ENCODE data around the gene APP. TPM values are rescaled to one million over a fixed set of nuclear protein-coding genes. Genes with fewer than 3 reads are reported as not detected.

APP gene
- total RNA-seq, 1 experiment from 2014 or later: 560 TPM

DNA sequence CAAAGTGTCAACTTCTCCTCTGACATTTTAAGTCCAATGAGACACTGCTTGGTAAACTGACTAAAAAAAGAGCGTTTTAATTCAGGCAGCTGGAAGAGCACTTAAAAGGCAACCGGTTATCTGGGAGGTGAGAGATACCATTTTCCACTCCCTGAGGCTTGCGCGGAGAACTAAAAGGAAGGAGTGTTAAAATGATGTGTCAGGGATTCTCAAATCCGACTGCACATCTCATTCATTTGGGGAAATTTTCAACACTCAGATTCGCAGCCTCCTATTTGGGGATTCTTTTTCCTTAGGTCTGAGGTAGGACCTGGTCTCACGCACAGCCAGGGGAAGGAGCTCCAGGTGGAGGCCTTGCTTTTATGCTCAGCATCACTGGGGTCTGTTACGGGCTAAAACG is 281.9 kb downstream of the APP start (continued):
- TF ChIP-seq, protein P1, sequence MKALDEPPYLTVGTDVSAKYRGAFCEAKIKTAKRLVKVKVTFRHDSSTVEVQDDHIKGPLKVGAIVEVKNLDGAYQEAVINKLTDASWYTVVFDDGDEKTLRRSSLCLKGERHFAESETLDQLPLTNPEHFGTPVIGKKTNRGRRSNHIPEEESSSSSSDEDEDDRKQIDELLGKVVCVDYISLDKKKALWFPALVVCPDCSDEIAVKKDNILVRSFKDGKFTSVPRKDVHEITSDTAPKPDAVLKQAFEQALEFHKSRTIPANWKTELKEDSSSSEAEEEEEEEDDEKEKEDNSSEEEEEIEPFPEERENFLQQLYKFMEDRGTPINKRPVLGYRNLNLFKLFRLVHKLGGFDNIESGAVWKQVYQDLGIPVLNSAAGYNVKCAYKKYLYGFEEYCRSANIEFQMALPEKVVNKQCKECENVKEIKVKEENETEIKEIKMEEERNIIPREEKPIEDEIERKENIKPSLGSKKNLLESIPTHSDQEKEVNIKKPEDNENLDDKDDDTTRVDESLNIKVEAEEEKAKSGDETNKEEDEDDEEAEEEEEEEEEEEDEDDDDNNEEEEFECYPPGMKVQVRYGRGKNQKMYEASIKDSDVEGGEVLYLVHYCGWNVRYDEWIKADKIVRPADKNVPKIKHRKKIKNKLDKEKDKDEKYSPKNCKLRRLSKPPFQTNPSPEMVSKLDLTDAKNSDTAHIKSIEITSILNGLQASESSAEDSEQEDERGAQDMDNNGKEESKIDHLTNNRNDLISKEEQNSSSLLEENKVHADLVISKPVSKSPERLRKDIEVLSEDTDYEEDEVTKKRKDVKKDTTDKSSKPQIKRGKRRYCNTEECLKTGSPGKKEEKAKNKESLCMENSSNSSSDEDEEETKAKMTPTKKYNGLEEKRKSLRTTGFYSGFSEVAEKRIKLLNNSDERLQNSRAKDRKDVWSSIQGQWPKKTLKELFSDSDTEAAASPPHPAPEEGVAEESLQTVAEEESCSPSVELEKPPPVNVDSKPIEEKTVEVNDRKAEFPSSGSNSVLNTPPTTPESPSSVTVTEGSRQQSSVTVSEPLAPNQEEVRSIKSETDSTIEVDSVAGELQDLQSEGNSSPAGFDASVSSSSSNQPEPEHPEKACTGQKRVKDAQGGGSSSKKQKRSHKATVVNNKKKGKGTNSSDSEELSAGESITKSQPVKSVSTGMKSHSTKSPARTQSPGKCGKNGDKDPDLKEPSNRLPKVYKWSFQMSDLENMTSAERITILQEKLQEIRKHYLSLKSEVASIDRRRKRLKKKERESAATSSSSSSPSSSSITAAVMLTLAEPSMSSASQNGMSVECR (CRISPR knock-in tag; IDR thresholded peaks at IDR 0.05; ENCODE audit: borderline replicate concordance): no peak
- no peak for TF ChIP-seq ZBTB21 (CRISPR knock-in tag; IDR thresholded peaks at IDR 0.05; ENCODE audit: borderline replicate concordance)
- TF ChIP-seq, protein P2, sequence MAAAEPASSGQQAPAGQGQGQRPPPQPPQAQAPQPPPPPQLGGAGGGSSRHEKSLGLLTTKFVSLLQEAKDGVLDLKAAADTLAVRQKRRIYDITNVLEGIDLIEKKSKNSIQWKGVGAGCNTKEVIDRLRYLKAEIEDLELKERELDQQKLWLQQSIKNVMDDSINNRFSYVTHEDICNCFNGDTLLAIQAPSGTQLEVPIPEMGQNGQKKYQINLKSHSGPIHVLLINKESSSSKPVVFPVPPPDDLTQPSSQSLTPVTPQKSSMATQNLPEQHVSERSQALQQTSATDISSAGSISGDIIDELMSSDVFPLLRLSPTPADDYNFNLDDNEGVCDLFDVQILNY (CRISPR knock-in tag; IDR thresholded peaks at IDR 0.05): no peak
- no peak for TF ChIP-seq NFATC4 (CRISPR knock-in tag; IDR thresholded peaks at IDR 0.05)
- TF ChIP-seq, protein P3, sequence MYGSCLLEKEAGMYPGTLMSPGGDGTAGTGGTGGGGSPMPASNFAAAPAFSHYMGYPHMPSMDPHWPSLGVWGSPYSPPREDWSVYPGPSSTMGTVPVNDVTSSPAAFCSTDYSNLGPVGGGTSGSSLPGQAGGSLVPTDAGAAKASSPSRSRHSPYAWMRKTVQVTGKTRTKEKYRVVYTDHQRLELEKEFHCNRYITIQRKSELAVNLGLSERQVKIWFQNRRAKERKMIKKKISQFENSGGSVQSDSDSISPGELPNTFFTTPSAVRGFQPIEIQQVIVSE (CRISPR knock-in tag; IDR thresholded peaks at IDR 0.05; ENCODE audit: borderline replicate concordance): no peak
- TF ChIP-seq GABPB1 (CRISPR knock-in tag; IDR thresholded peaks at IDR 0.05): no peak

DNA sequence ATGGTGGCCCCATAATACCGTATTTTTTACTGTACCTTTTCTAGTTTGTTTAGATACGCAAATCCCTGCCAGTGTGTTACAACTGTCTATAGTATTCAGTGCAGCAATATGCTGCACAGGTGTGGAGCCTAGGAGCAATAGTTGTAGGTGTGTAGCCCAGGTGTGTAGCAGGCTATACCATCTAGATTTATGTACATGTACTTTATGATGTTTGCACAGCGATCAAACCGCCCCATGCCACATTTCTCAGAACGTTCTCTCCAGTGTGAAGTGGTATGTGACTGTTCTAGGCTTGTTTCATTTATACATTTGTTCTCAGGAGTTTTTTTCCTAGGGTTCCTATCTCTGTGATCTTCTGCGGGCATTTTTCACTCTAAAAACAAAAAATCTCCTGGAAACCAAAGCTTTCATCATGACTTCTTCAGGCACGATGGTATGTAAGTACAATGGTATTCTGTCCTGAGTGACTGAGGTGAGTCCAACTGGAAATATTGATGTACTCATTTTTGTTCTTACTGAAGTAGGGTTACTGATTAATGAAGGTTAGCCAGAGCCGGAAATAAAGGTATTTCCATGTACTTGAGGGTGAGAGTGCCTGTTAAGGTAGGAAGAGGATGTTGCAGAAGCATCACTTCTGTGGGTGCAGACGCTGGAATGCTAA is 282.8 kb downstream of the APP start:
- ATAC-seq (no peak), DNase-seq (ENCODE audit: low spot score) (no peak)
- ChIA-PET CTCF (no interaction called here), POLR2A (no interaction called here)
- H3K36me3 Mint-ChIP-seq: peaks cover 77% of the 10 kb centered on the region
- TF ChIP-seq, protein P1 (CRISPR knock-in tag; IDR thresholded peaks at IDR 0.05; ENCODE audit: borderline replicate concordance): no peak
- TF ChIP-seq, protein P4, sequence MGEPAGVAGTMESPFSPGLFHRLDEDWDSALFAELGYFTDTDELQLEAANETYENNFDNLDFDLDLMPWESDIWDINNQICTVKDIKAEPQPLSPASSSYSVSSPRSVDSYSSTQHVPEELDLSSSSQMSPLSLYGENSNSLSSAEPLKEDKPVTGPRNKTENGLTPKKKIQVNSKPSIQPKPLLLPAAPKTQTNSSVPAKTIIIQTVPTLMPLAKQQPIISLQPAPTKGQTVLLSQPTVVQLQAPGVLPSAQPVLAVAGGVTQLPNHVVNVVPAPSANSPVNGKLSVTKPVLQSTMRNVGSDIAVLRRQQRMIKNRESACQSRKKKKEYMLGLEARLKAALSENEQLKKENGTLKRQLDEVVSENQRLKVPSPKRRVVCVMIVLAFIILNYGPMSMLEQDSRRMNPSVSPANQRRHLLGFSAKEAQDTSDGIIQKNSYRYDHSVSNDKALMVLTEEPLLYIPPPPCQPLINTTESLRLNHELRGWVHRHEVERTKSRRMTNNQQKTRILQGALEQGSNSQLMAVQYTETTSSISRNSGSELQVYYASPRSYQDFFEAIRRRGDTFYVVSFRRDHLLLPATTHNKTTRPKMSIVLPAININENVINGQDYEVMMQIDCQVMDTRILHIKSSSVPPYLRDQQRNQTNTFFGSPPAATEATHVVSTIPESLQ (CRISPR knock-in tag; IDR thresholded peaks at IDR 0.05): no peak
- no peak for TF ChIP-seq ZNF671 (CRISPR knock-in tag; IDR thresholded peaks at IDR 0.05)
- no peak for TF ChIP-seq NR2C2 (CRISPR knock-in tag; IDR thresholded peaks at IDR 0.05)
- no peak for TF ChIP-seq ZNF396 (CRISPR knock-in tag; IDR thresholded peaks at IDR 0.05; ENCODE audit: borderline replicate concordance)
- TF ChIP-seq, protein P5, sequence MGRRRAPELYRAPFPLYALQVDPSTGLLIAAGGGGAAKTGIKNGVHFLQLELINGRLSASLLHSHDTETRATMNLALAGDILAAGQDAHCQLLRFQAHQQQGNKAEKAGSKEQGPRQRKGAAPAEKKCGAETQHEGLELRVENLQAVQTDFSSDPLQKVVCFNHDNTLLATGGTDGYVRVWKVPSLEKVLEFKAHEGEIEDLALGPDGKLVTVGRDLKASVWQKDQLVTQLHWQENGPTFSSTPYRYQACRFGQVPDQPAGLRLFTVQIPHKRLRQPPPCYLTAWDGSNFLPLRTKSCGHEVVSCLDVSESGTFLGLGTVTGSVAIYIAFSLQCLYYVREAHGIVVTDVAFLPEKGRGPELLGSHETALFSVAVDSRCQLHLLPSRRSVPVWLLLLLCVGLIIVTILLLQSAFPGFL (CRISPR knock-in tag; IDR thresholded peaks at IDR 0.05; ENCODE audit: borderline replicate concordance): no peak
- TF ChIP-seq, protein P6, sequence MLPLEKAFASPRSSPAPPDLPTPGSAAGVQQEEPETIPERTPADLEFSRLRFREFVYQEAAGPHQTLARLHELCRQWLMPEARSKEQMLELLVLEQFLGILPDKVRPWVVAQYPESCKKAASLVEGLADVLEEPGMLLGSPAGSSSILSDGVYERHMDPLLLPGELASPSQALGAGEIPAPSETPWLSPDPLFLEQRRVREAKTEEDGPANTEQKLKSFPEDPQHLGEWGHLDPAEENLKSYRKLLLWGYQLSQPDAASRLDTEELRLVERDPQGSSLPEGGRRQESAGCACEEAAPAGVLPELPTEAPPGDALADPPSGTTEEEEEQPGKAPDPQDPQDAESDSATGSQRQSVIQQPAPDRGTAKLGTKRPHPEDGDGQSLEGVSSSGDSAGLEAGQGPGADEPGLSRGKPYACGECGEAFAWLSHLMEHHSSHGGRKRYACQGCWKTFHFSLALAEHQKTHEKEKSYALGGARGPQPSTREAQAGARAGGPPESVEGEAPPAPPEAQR (CRISPR knock-in tag; IDR thresholded peaks at IDR 0.05): no peak
- TF ChIP-seq FOXP1 (CRISPR knock-in tag; IDR thresholded peaks at IDR 0.05; ENCODE audit: borderline replicate concordance): no peak
- TF ChIP-seq, protein P7, sequence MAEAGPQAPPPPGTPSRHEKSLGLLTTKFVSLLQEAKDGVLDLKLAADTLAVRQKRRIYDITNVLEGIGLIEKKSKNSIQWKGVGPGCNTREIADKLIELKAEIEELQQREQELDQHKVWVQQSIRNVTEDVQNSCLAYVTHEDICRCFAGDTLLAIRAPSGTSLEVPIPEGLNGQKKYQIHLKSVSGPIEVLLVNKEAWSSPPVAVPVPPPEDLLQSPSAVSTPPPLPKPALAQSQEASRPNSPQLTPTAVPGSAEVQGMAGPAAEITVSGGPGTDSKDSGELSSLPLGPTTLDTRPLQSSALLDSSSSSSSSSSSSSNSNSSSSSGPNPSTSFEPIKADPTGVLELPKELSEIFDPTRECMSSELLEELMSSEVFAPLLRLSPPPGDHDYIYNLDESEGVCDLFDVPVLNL (CRISPR knock-in tag; IDR thresholded peaks at IDR 0.05; ENCODE audit: borderline replicate concordance, low read depth): no peak
- TF ChIP-seq, protein P8, sequence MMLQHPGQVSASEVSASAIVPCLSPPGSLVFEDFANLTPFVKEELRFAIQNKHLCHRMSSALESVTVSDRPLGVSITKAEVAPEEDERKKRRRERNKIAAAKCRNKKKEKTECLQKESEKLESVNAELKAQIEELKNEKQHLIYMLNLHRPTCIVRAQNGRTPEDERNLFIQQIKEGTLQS (CRISPR knock-in tag; conservative IDR thresholded peaks at IDR 0.05): no peak
- H3K4me1 Mint-ChIP-seq: no peaks in the 10 kb centered on the region
- no peaks in the 10 kb centered on the region; the same call in 1 of the 2 replicates for H3K27me3 Mint-ChIP-seq (ENCODE audit: low read depth)
- H3K27ac Mint-ChIP-seq: peak overlapping the region; percentile 85
- no peak overlapping the region for H3K4me3 Mint-ChIP-seq
- peaks cover 6% of the 10 kb centered on the region for H3K9me3 Mint-ChIP-seq
